ENCODE measurements around the gene FOXN3. TPM values are rescaled to one million over a fixed set of nuclear protein-coding genes. Genes with fewer than 3 reads are reported as not detected.

FOXN3 gene
- total RNA-seq, 2 experiments from 2014 or later: 124 to 127 TPM

GRCh38 chr14:89371585-89372511, 45.2 kb downstream of the FOXN3 start:
- Histone ChIP-seq H3K27me3 (ENCODE audit: control insufficient read depth in 1 of 2, insufficient read depth in 2 of 2, low read length in 2 of 2) (no peaks in the 10 kb centered on the region), H3K27ac (ENCODE audit: low read depth in 1 of 2, low read length in 2 of 2) (no peak overlapping the region), H3K4me1 (ENCODE audit: insufficient read depth, low read length) (peaks cover 20% of the 10 kb centered on the region), H3K4me3 (ENCODE audit: low read length) (no peak overlapping the region), H3K36me3 (ENCODE audit: insufficient read depth, low read length) (no peaks in the 10 kb centered on the region), H3K9me3 (ENCODE audit: control insufficient read depth in 1 of 2, insufficient read depth in 1 of 2, low read length in 2 of 2) (no peaks in the 10 kb centered on the region)
- intact Hi-C loops (cut with DNase I, micrococcal nuclease): loop anchor here in 1 of 2 experiments (5.0 kb wide), 1 partner anchor 40 kb away; no protein-coding TSS in a partner anchor
- peaks cover 36% of the 10 kb centered on the region for H3K36me3 Mint-ChIP-seq (ENCODE audit: low read depth)
- POLR2A ChIA-PET: interaction anchor here (1.2 kb wide), 1 partner anchor 21 kb away, joined by 3 read pairs; no protein-coding TSS in a partner anchor
- no peak overlapping the region for H3K4me3 Mint-ChIP-seq
- H3K4me1 Mint-ChIP-seq (ENCODE audit: low read depth): peaks cover 68% of the 10 kb centered on the region
- ATAC-seq (ENCODE audit: poor library complexity) (no peak), DNase-seq (no peak)
- no peaks in the 10 kb centered on the region for H3K9me3 Mint-ChIP-seq
- peak overlapping the region; percentile 66 for H3K27ac Mint-ChIP-seq
- CTCF ChIA-PET: no interaction called here
- no peak for TF ChIP-seq CTCF (IDR thresholded peaks at IDR 0.05)
- no peaks in the 10 kb centered on the region for H3K27me3 Mint-ChIP-seq

- Histone ChIP-seq H3K4me3 (ENCODE audit: low read length) (no peak overlapping the region), H3K27ac (ENCODE audit: low read depth in 1 of 2, low read length in 2 of 2) (no peak overlapping the region), H3K36me3 (ENCODE audit: insufficient read depth, low read length) (no peaks in the 10 kb centered on the region), H3K9me3 (ENCODE audit: control insufficient read depth in 1 of 2, insufficient read depth in 1 of 2, low read length in 2 of 2) (no peaks in the 10 kb centered on the region), H3K4me1 (ENCODE audit: insufficient read depth, low read length) (peaks cover 29% of the 10 kb centered on the region), H3K27me3 (ENCODE audit: control insufficient read depth in 1 of 2, insufficient read depth in 2 of 2, low read length in 2 of 2) (no peaks in the 10 kb centered on the region)
- DNase-seq (no peak), ATAC-seq (ENCODE audit: poor library complexity) (no peak)
- ChIA-PET CTCF (no interaction called here), POLR2A (no interaction called here)
- TF ChIP-seq CTCF (IDR thresholded peaks at IDR 0.05): no peak
- Mint-ChIP-seq H3K9me3 (no peaks in the 10 kb centered on the region), H3K4me1 (ENCODE audit: low read depth) (peaks cover 68% of the 10 kb centered on the region), H3K27ac (peak overlapping the region; percentile 66), H3K36me3 (ENCODE audit: low read depth) (peaks cover 36% of the 10 kb centered on the region), H3K4me3 (no peak overlapping the region), H3K27me3 (no peaks in the 10 kb centered on the region)
- intact Hi-C loops (cut with DNase I, micrococcal nuclease): loop anchor here in 1 of 2 experiments (5.0 kb wide), 1 partner anchor 42 kb away; no protein-coding TSS in a partner anchor
Measured at GRCh38 chr14:89370781-89371180, 46.3 kb downstream of the FOXN3 start.

- H3K36me3 ChIP-seq (ENCODE audit: insufficient read depth, low read length): no peaks in the 10 kb centered on the region
- no peak overlapping the region for H3K4me3 Mint-ChIP-seq
- TF ChIP-seq CTCF (IDR thresholded peaks at IDR 0.05): no peak
- no peaks in the 10 kb centered on the region for H3K27me3 ChIP-seq (ENCODE audit: control insufficient read depth in 1 of 2, insufficient read depth in 2 of 2, low read length in 2 of 2)
- peaks cover 35% of the 10 kb centered on the region for H3K36me3 Mint-ChIP-seq (ENCODE audit: low read depth)
- no peaks in the 10 kb centered on the region for H3K27me3 Mint-ChIP-seq
- POLR2A ChIA-PET: no interaction called here
- H3K9me3 Mint-ChIP-seq: no peaks in the 10 kb centered on the region
- H3K4me1 Mint-ChIP-seq (ENCODE audit: low read depth): peaks cover 72% of the 10 kb centered on the region
- no peak overlapping the region for H3K4me3 ChIP-seq (ENCODE audit: low read length)
- DNase-seq: no peak
- no peak overlapping the region for H3K27ac ChIP-seq (ENCODE audit: low read depth in 1 of 2, low read length in 2 of 2)
- H3K4me1 ChIP-seq (ENCODE audit: insufficient read depth, low read length): peaks cover 31% of the 10 kb centered on the region
- intact Hi-C loops (cut with DNase I, micrococcal nuclease): loop anchor here in 1 of 2 experiments (5.0 kb wide), 1 partner anchor 42 kb away; no protein-coding TSS in a partner anchor
- H3K27ac Mint-ChIP-seq: peak overlapping the region; percentile 66
- CTCF ChIA-PET: no interaction called here
- H3K9me3 ChIP-seq (ENCODE audit: control insufficient read depth in 1 of 2, insufficient read depth in 1 of 2, low read length in 2 of 2): no peaks in the 10 kb centered on the region
- ATAC-seq (ENCODE audit: poor library complexity): no peak
Measured at GRCh38 chr14:89370381-89370780, 46.7 kb downstream of the FOXN3 start.
